GM12874 (cell line): ENCODE measurements around the gene CABLES2.

Experiments
- CTCF ChIP-seq: IDR thresholded peaks from 2 replicates; pipeline ENCODE4 v1.5.1; 2011; ENCODE audit warnings: low read depth, mild to moderate bottlenecking, control low read depth, low read length, moderate library complexity; ENCODE audit not compliant: insufficient read depth

CABLES2 gene

GRCh38 chr20:62372042-62372993, 34.8 kb downstream of the CABLES2 start:
- TF ChIP-seq CTCF = no peak

GRCh38 chr20:62371588-62372041, 35.5 kb downstream of the CABLES2 start:
- no peak for TF ChIP-seq CTCF

GRCh38 chr20:62370807-62371587, 36.1 kb downstream of the CABLES2 start:
- TF ChIP-seq CTCF = no peak

DNA sequence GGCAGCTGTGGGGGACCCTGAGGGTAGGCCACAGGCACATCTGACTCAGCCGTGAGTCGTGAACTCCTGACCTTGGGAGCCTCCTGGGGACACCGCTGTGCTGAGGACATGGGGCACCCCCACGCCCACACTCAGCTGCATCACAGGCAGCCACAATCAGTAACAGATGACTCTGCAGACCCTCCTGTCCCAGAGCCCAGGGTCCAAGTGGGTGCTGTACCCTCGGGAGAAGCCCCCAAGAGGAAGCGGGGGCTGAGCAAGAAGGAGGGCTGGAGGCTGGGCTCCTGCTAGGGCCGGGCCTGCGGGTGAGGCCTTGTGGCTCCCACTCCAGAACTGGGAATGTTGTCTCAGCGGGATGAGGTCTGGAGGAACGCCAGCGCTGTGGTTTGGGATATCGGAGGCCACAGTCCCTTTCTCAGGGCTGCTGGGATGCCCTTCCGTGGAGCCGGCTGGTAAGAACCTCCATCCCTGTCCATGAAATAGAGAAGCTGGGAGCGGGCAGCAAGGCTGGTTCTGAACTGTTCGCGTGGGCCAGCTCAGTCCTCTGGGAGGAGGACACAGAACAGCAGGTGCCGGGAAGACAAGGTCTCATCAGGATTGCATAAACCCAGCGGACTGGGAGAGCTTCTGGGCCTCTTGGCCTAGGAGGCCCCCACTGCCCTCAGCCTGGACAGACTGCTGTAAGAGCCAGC, 36.8 kb downstream of the CABLES2 start:
- TF ChIP-seq CTCF = no peak

DNA sequence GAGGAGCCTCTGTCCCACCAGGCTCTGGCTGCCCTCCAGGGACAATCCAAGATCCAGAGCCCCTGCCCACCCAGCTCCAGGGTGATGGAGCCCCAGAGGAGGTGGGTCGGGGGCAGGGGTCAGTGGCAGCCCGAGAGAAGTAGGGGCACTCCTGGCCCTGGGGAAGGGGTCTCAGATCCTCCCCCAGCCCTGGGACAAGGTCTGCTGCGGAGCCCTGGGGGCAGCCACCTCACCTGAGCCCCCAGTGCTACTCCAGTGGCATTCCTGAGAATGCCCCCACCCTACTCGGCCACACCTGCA, 37.3 kb downstream of the CABLES2 start:
- no peak for TF ChIP-seq CTCF

DNA sequence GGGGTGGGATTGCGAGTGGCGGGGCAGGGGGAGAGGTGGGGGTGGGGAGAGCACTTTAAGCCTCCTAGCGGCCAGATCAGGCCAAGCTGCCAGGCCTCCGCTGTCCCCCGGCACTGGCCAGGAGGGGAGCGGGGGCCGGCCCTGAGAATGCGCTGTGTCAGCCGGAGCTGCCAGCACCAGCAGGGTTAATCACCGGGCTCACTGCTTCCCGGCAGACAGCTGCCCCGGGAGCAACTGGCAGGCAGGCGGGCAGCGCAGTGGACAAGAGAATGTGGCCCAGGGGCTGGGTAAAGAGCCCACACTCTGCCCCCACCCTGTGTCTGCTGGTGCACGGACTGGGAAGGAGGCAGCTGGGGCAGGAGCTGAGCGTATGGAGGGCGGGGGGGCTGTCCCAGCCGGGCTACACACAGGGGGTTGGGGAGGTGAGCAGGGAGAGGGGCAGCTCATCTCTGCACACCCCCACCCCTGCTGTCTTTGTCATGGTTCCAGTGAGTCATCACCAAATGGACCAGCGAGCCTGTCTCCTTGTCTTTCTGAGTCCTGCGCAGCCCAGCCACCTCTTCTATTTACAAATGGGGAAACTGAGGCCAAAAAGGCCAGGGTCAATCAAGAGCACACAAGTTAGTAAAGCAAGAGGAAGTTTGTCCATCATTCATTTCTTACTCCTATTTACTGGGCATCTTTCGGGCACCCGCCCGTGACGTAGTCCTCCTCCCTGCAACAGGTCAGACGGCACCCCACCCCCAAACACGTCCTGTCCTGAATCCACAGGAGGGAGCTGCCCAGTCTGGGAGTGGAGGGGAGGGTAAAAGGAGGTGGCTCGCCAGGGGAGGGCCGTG, 37.9 kb downstream of the CABLES2 start:
- TF ChIP-seq CTCF = peak; percentile 36; the same call in 1 of the 2 replicates
